Neural progenitor cell (in vitro differentiated cells): ENCODE data around the gene ANTXR1. TPM values are rescaled to one million over a fixed set of nuclear protein-coding genes. Genes with fewer than 3 reads are reported as not detected.

ENCODE experiments used
- DNase-seq: peaks from one replicate; pipeline ENCODE4 v3.0.0-alpha.2; 2016; ENCODE audit warnings: low spot score
- H2AFZ ChIP-seq: fragments of 200-600 bp; sonication (generic); replicated peaks from 2 replicates; pipeline ENCODE4 v1.6.1; 2016; ENCODE audit warnings: antibody characterized with exemption
- H3F3A ChIP-seq: fragments of 200-600 bp; sonication (generic); 2 replicates; pipeline ENCODE4 v1.6.1; 2016; ENCODE audit warnings: antibody characterized with exemption, low read depth
- H3K27ac ChIP-seq: fragments of 200-600 bp; sonication (generic); 2 replicates; pipeline ENCODE4 v1.5.1; 2016; ENCODE audit warnings: mild to moderate bottlenecking
- H3K27me3 ChIP-seq: fragments of 200-600 bp; sonication (generic); 2 replicates; pipeline ENCODE4 v1.6.1; 2016; ENCODE audit warnings: mild to moderate bottlenecking, moderate library complexity
- H3K36me3 ChIP-seq: fragments of 200-600 bp; sonication (generic); 2 replicates; pipeline ENCODE4 v1.5.1; 2016
- H3K4me1 ChIP-seq: fragments of 200-600 bp; sonication (generic); 2 replicates; pipeline ENCODE4 v1.6.1; 2016; ENCODE audit warnings: mixed run types
- H3K4me2 ChIP-seq: fragments of 200-600 bp; sonication (generic); 2 replicates; pipeline ENCODE4 v1.6.1; 2016
- H3K4me3 ChIP-seq: fragments of 200-600 bp; sonication (generic); 2 replicates; pipeline ENCODE4 v1.5.1; 2016
- H3K79me2 ChIP-seq: fragments of 200-600 bp; sonication (generic); 2 replicates; pipeline ENCODE4 v1.6.1; 2016; ENCODE audit warnings: low read depth
- H3K9ac ChIP-seq: fragments of 200-600 bp; sonication (generic); 2 replicates; pipeline ENCODE4 v1.6.1; 2016
- H3K9me3 ChIP-seq: fragments of 200-600 bp; sonication (generic); 2 replicates; pipeline ENCODE4 v1.5.1; 2016; ENCODE audit warnings: low read depth
- H4K20me1 ChIP-seq: fragments of 200-600 bp; sonication (generic); 2 replicates; pipeline ENCODE4 v1.6.1; 2016; ENCODE audit warnings: low read depth
- H3K27ac Mint-ChIP-seq: 3 replicates; pipeline ENCODE4 v1.8.0; 2021; ENCODE audit warnings: mixed read lengths
- H3K27me3 Mint-ChIP-seq: 2 replicates; pipeline ENCODE4 v1.8.0; 2022; ENCODE audit warnings: low read depth, mild to moderate bottlenecking, inconsistent platforms, moderate library complexity, mixed read lengths; ENCODE audit not compliant: insufficient read depth
- H3K36me3 Mint-ChIP-seq: 3 replicates; pipeline ENCODE4 v1.8.0; 2021; ENCODE audit warnings: mixed read lengths
- H3K4me1 Mint-ChIP-seq: 3 replicates; pipeline ENCODE4 v1.8.0; 2021; ENCODE audit warnings: mixed read lengths
- H3K4me3 Mint-ChIP-seq: 3 replicates; pipeline ENCODE4 v1.8.0; 2021; ENCODE audit warnings: mild to moderate bottlenecking, moderate library complexity, mixed read lengths
- H3K9me3 Mint-ChIP-seq: 3 replicates; pipeline ENCODE4 v1.8.0; 2020; ENCODE audit warnings: mixed read lengths
- EZH2 ChIP-seq: fragments of 200-600 bp; sonication (generic); IDR thresholded peaks from 2 replicates; pipeline ENCODE4 v1.6.1; 2017; ENCODE audit warnings: antibody characterized with exemption, mild to moderate bottlenecking, moderate library complexity
- EZH2phosphoT487 ChIP-seq: fragments of 200-600 bp; sonication (generic); IDR thresholded peaks from 2 replicates; pipeline ENCODE4 v1.6.1; 2017; ENCODE audit warnings: antibody characterized with exemption
- total RNA-seq: library from RNA; depleted of rRNA; stranded (reverse); fragments of >200 nt; gene quantifications from 2 replicates; pipeline ENCODE4 v1.2.3, GENCODE V29; 2015; ENCODE audit warnings: low replicate concordance
- TF ChIP-seq, protein P1 (sequence below): fragments of 200-600 bp; sonication (generic); IDR thresholded peaks from 2 replicates; pipeline ENCODE4 v1.5.1; 2017; ENCODE audit warnings: antibody characterized with exemption, mild to moderate bottlenecking

Gene ANTXR1
- total RNA-seq, 1 donor from 2014 or later = 6.7 TPM

DNA sequence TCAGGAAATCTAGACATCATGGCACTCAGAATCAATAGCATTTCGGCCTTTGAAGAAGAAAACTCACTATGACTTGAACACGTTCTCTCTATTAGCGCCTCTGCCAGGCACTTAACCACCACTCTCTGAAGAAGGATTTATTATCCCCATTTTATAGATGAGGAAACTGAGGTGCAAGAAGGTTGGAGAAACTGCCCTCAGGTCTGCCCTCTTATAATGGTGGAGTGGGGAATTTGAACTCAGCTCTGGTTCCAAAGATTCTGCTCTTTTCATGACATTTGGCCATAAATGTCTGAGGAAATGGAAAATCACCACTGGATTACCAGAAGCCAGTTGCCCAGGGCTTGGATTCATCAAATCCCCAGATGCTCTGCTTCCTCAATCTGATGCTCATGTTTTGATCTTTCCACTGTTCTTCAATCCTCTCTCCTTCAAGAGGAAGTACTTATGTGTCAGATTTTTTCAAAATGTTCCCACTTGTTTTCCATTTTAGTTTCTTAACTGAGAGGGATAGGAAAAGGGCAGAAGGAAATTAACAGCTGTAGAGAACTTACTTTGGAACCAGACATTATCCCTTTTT, 68.1 kb downstream of the ANTXR1 start:
- H3K36me3 Mint-ChIP-seq = peaks cover 43% of the 10 kb centered on the region
- no peaks in the 10 kb centered on the region for H3K27me3 ChIP-seq
- H3K36me3 ChIP-seq = no peaks in the 10 kb centered on the region
- no peak overlapping the region for H3K27ac ChIP-seq
- H3K4me3 ChIP-seq = no peak overlapping the region
- no peaks in the 10 kb centered on the region for H3K4me1 ChIP-seq
- H3K4me1 Mint-ChIP-seq = peaks cover 3% of the 10 kb centered on the region
- H3K4me2 ChIP-seq = no peak overlapping the region
- H3K79me2 ChIP-seq = no peaks in the 10 kb centered on the region
- TF ChIP-seq EZH2phosphoT487 = no peak
- TF ChIP-seq, protein P1, sequence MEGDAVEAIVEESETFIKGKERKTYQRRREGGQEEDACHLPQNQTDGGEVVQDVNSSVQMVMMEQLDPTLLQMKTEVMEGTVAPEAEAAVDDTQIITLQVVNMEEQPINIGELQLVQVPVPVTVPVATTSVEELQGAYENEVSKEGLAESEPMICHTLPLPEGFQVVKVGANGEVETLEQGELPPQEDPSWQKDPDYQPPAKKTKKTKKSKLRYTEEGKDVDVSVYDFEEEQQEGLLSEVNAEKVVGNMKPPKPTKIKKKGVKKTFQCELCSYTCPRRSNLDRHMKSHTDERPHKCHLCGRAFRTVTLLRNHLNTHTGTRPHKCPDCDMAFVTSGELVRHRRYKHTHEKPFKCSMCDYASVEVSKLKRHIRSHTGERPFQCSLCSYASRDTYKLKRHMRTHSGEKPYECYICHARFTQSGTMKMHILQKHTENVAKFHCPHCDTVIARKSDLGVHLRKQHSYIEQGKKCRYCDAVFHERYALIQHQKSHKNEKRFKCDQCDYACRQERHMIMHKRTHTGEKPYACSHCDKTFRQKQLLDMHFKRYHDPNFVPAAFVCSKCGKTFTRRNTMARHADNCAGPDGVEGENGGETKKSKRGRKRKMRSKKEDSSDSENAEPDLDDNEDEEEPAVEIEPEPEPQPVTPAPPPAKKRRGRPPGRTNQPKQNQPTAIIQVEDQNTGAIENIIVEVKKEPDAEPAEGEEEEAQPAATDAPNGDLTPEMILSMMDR = no peak
- TF ChIP-seq EZH2 = no peak
- no peaks in the 10 kb centered on the region for H3K9me3 ChIP-seq
- H3K27me3 Mint-ChIP-seq = no peaks in the 10 kb centered on the region
- no peaks in the 10 kb centered on the region for H3F3A ChIP-seq
- no peak for DNase-seq
- H2AFZ ChIP-seq = no peak overlapping the region
- no peaks in the 10 kb centered on the region for H4K20me1 ChIP-seq
- no peak overlapping the region for H3K4me3 Mint-ChIP-seq
- H3K27ac Mint-ChIP-seq = no peak overlapping the region
- no peaks in the 10 kb centered on the region for H3K9me3 Mint-ChIP-seq
- no peak overlapping the region for H3K9ac ChIP-seq

DNA sequence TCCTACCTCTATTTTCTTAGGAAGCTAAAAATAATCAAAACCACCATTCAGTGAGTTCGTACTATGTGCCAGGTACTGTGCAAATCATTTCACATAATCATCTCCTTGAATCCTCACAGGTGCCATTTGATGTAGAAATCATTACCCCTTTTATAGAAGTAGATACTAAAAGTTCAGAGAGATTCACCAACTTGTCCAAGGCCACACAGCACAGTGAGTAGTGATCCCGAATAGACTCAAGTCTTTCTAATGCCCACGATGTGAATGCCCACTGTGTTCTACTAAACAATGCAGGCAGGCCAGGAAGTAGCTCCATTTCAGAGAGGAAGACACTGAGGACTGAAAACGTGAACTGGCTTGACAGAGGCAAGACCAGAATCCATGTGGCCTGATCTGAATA, 68.8 kb downstream of the ANTXR1 start:
- TF ChIP-seq EZH2phosphoT487 (no peak), EZH2 (no peak)
- TF ChIP-seq, protein P1 = no peak
- Histone ChIP-seq H3K4me1 (no peaks in the 10 kb centered on the region), H3K27me3 (no peaks in the 10 kb centered on the region), H3K36me3 (no peaks in the 10 kb centered on the region), H3K27ac (no peak overlapping the region), H3K9me3 (no peaks in the 10 kb centered on the region), H2AFZ (no peak overlapping the region), H3K79me2 (no peaks in the 10 kb centered on the region), H3K4me2 (no peak overlapping the region), H4K20me1 (no peaks in the 10 kb centered on the region), H3F3A (no peaks in the 10 kb centered on the region), H3K9ac (no peak overlapping the region), H3K4me3 (no peak overlapping the region)
- no peaks in the 10 kb centered on the region for H3K9me3 Mint-ChIP-seq
- no peak for DNase-seq
- H3K4me1 Mint-ChIP-seq = peaks cover 3% of the 10 kb centered on the region
- H3K27me3 Mint-ChIP-seq = no peaks in the 10 kb centered on the region
- H3K27ac Mint-ChIP-seq = peak overlapping the region; percentile 34
- H3K36me3 Mint-ChIP-seq = peaks cover 47% of the 10 kb centered on the region
- no peak overlapping the region for H3K4me3 Mint-ChIP-seq

GRCh38 chr2:69082430-69082997, 69.5 kb downstream of the ANTXR1 start:
- Histone ChIP-seq H4K20me1 (no peaks in the 10 kb centered on the region), H3K9ac (no peak overlapping the region), H3K4me2 (no peak overlapping the region), H3K4me3 (no peak overlapping the region), H3K36me3 (no peaks in the 10 kb centered on the region), H3F3A (no peaks in the 10 kb centered on the region), H3K4me1 (no peaks in the 10 kb centered on the region), H3K9me3 (no peaks in the 10 kb centered on the region), H3K79me2 (no peaks in the 10 kb centered on the region), H3K27ac (no peak overlapping the region), H2AFZ (no peak overlapping the region), H3K27me3 (no peaks in the 10 kb centered on the region)
- Mint-ChIP-seq H3K9me3 (no peaks in the 10 kb centered on the region), H3K27me3 (no peaks in the 10 kb centered on the region), H3K27ac (no peak overlapping the region), H3K4me1 (no peaks in the 10 kb centered on the region), H3K4me3 (no peak overlapping the region), H3K36me3 (peaks cover 51% of the 10 kb centered on the region)
- no peak for TF ChIP-seq EZH2phosphoT487
- DNase-seq = no peak

- no peaks in the 10 kb centered on the region for H3K36me3 ChIP-seq
- Mint-ChIP-seq H3K9me3 (no peaks in the 10 kb centered on the region), H3K4me3 (no peak overlapping the region), H3K27ac (no peak overlapping the region), H3K36me3 (peaks cover 48% of the 10 kb centered on the region), H3K27me3 (no peaks in the 10 kb centered on the region), H3K4me1 (no peaks in the 10 kb centered on the region)
- no peaks in the 10 kb centered on the region for H3K79me2 ChIP-seq
- H3F3A ChIP-seq = no peaks in the 10 kb centered on the region
- H3K4me2 ChIP-seq = no peak overlapping the region
- no peaks in the 10 kb centered on the region for H4K20me1 ChIP-seq
- no peaks in the 10 kb centered on the region for H3K9me3 ChIP-seq
- H3K27me3 ChIP-seq = no peaks in the 10 kb centered on the region
- H2AFZ ChIP-seq = no peak overlapping the region
- TF ChIP-seq, protein P1 = no peak
- no peak for TF ChIP-seq EZH2phosphoT487
- TF ChIP-seq EZH2 = no peak
- no peak overlapping the region for H3K4me3 ChIP-seq
- H3K9ac ChIP-seq = no peak overlapping the region
- H3K4me1 ChIP-seq = no peaks in the 10 kb centered on the region
- no peak for DNase-seq
- no peak overlapping the region for H3K27ac ChIP-seq
Observed at GRCh38 chr2:69083235-69083748, 70.3 kb downstream of the ANTXR1 start.
